Activated CD8-positive, alpha-beta memory T cell treated with anti-CD3 and anti-CD28 coated beads, Interleukin-2, amount 50 U/mL, for 24 hours (primary cell): ENCODE measurements around the gene TTBK1.

Experiments used
- DNase-seq: peaks from one replicate; pipeline ENCODE4 v3.0.0-alpha.2; 2020; ENCODE audit errors: extremely low read depth

Gene TTBK1

GRCh38 chr6:43304882-43305281 is 61.6 kb downstream of the TTBK1 start:
- DNase-seq: no peak

- DNase-seq: no peak
Observed at GRCh38 chr6:43306086-43306485, 62.8 kb downstream of the TTBK1 start.

- DNase-seq: no peak
Observed at GRCh38 chr6:43307451-43308100, 64.3 kb downstream of the TTBK1 start.

GRCh38 chr6:43308101-43308989 is 65.1 kb downstream of the TTBK1 start, which contains the start of gene CRIP3:
TSS of gene CRIP3 (minus strand) at chr6:43308826. CDS start at chr6:43308792, 34 bp downstream.
- DNase-seq: no peak

GRCh38 chr6:43308990-43309477 is 65.8 kb downstream of the TTBK1 start:
- no peak for DNase-seq

GRCh38 chr6:43310134-43310533 is 66.9 kb downstream of the TTBK1 start:
- no peak for DNase-seq

GRCh38 chr6:43310624-43311023 is 67.3 kb downstream of the TTBK1 start:
- DNase-seq: no peak

- no peak for DNase-seq
Observed at GRCh38 chr6:43311666-43312065, 68.4 kb downstream of the TTBK1 start.

GRCh38 chr6:43313813-43314212 is 70.5 kb downstream of the TTBK1 start:
- no peak for DNase-seq

GRCh38 chr6:43318011-43318410 is 74.7 kb downstream of the TTBK1 start:
- DNase-seq: no peak

GRCh38 chr6:43325876-43326275 is 82.6 kb downstream of the TTBK1 start:
- DNase-seq: no peak

- no peak for DNase-seq
Observed at GRCh38 chr6:43328528-43328927, 85.2 kb downstream of the TTBK1 start.

GRCh38 chr6:43331470-43331869 is 88.2 kb downstream of the TTBK1 start:
- no peak for DNase-seq

- no peak for DNase-seq
Observed at GRCh38 chr6:43331891-43332290, 88.6 kb downstream of the TTBK1 start.

- no peak for DNase-seq
Observed at GRCh38 chr6:43334466-43335095, 91.3 kb downstream of the TTBK1 start.

- no peak for DNase-seq
Observed at GRCh38 chr6:43335469-43335868, 92.2 kb downstream of the TTBK1 start.

GRCh38 chr6:43336382-43336781 is 93.1 kb downstream of the TTBK1 start:
- DNase-seq: no peak
